Natural killer cell (primary cell): Measurements from ENCODE around the gene ARMH4. TPM values are rescaled to one million over a fixed set of nuclear protein-coding genes. Genes with fewer than 3 reads are reported as not detected.

Experiments
- ATAC-seq, 3 donors: fragments of 150-1000 bp in 2 of 3; fragments of 200-7000 bp in 1 of 3; cut with Tn5 transposase; 1 replicate in 1 of 3; 2 replicates in 2 of 3; pipeline ENCODE4 v1.10.0; 2021; ENCODE audit warnings: mild to moderate bottlenecking in 2 of 3, moderate library complexity in 2 of 3
- DNase-seq, 2 donors: peaks; one replicate each; pipeline versions ENCODE4 v3.0.0 to v3.0.0-alpha.2; 2013 to 2021; ENCODE audit warnings: mixed read lengths in 1 of 2
- H3K27ac ChIP-seq: one replicate; pipeline ENCODE4 v1.5.1; 2013; ENCODE audit warnings: mild to moderate bottlenecking, low read length
- H3K27me3 ChIP-seq: one replicate; pipeline ENCODE4 v1.6.1; 2013; ENCODE audit warnings: low read length; ENCODE audit not compliant: control insufficient read depth, insufficient read depth
- H3K36me3 ChIP-seq: one replicate; pipeline ENCODE4 v1.6.1; 2013; ENCODE audit warnings: low read length; ENCODE audit not compliant: control insufficient read depth, insufficient read depth
- H3K4me1 ChIP-seq: one replicate; pipeline ENCODE4 v1.6.1; 2013; ENCODE audit warnings: low read length; ENCODE audit not compliant: control insufficient read depth, insufficient read depth
- H3K4me3 ChIP-seq: one replicate; pipeline ENCODE4 v1.5.1; 2013; ENCODE audit warnings: low read length
- H3K9me3 ChIP-seq: one replicate; pipeline ENCODE4 v1.6.1; 2013; ENCODE audit warnings: low read length; ENCODE audit not compliant: control insufficient read depth, insufficient read depth
- H3K27ac Mint-ChIP-seq, 2 donors: one replicate each; pipeline ENCODE4 v1.8.0; 2022; ENCODE audit warnings: mild to moderate bottlenecking in 2 of 2, mixed read lengths in 2 of 2, moderate library complexity in 1 of 2
- H3K27me3 Mint-ChIP-seq, 2 donors: one replicate each; pipeline ENCODE4 v1.8.0; 2022; ENCODE audit warnings: low read depth in 2 of 2, mixed read lengths in 2 of 2
- H3K36me3 Mint-ChIP-seq: one replicate; pipeline ENCODE4 v1.8.0; 2022; ENCODE audit warnings: mixed read lengths
- H3K4me1 Mint-ChIP-seq, 2 donors: one replicate each; pipeline ENCODE4 v1.8.0; 2022; ENCODE audit warnings: mixed read lengths in 2 of 2
- H3K4me3 Mint-ChIP-seq: one replicate; pipeline ENCODE4 v1.8.0; 2022; ENCODE audit warnings: mild to moderate bottlenecking, moderate library complexity, mixed read lengths
- H3K9me3 Mint-ChIP-seq, 2 donors: one replicate each; pipeline ENCODE4 v1.8.0; 2022; ENCODE audit warnings: mixed read lengths in 2 of 2
- CTCF ChIP-seq: fragments of 200-600 bp; IDR thresholded peaks from one replicate; pipeline ENCODE4 v1.8.0; 2022; ENCODE audit warnings: antibody characterized with exemption
- WGBS: methylation state at CpG from one replicate; pipeline ENCODE4 v1.1.7; 2013; ENCODE audit warnings: missing lambda C conversion rate; ENCODE audit not compliant: insufficient coverage; 5-methylcytosine and 5-hydroxymethylcytosine counted together
- intact Hi-C: fragments of 100-400 bp; cut with micrococcal nuclease; formaldehyde crosslinking; loops from one replicate; pipeline ENCODE4 v1.14.2; 2022
- total RNA-seq, 4 donors: library from RNA; stranded (reverse); fragments of 120-200 nt in 1 of 4; gene quantifications; one replicate each; pipeline versions ENCODE4 v1.2.3 to v1.2.4, GENCODE V29; 2013 to 2022

Gene ARMH4
- total RNA-seq, 3 donors from 2014 or later (not counting 1 experiment from before 2014, with no cell fraction given) = 0.32 TPM; not detected in 2

- Histone ChIP-seq H3K36me3 (no peaks in the 10 kb centered on the region), H3K27ac (no peak overlapping the region), H3K4me3 (no peak overlapping the region), H3K9me3 (no peaks in the 10 kb centered on the region), H3K4me1 (peaks cover 15% of the 10 kb centered on the region), H3K27me3 (peaks cover 10% of the 10 kb centered on the region)
- DNase-seq (no peak), ATAC-seq (no peak)
- peak overlapping the region; percentile 82 for H3K4me3 Mint-ChIP-seq
- intact Hi-C loops = no loop called here
- H3K4me1 Mint-ChIP-seq = peaks cover 14 to 17% of the 10 kb centered on the region in 2 donors
- H3K9me3 Mint-ChIP-seq = no peaks in the 10 kb centered on the region
- WGBS = 95% methylated on average over 2 of the region's 6 CpGs
- H3K27ac Mint-ChIP-seq = no peak overlapping the region
- no peak for TF ChIP-seq CTCF
- H3K36me3 Mint-ChIP-seq = no peaks in the 10 kb centered on the region
- peaks cover 29 to 45% of the 10 kb centered on the region in 2 donors for H3K27me3 Mint-ChIP-seq
These were observed 1.7 kb downstream of the ARMH4 start for GRCh38 chr14:58150243-58150805.

DNA sequence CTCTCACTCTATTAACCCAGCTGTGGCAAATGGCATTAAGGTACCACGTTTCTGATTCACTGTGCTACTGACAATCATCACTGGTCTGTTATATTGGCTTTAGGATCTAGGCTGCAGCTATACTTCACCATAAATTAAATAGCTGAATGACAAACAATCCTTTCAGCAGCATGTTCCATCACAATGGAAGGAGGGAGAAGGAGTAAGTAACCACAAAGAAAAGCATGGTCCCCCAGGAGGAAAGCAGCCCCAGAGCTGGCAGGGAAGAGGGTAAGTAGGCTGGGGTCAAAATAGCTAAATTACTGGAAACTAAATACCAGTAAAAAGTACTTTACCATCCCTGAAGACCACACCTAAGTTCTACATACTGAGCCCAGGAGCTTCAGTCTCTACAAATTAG is 2.8 kb downstream of the ARMH4 start:
- intact Hi-C loops = no loop called here
- WGBS = 38% methylated on average over 1 of the region's 1 CpG

GRCh38 chr14:58146399-58146798 is 5.6 kb downstream of the ARMH4 start:
- peaks cover 19 to 34% of the 10 kb centered on the region in 2 donors for H3K27me3 Mint-ChIP-seq

More for the DNA sequence above, 2.8 kb downstream of the ARMH4 start:
- Histone ChIP-seq H3K4me3 (no peak overlapping the region), H3K4me1 (peaks cover 15% of the 10 kb centered on the region), H3K36me3 (no peaks in the 10 kb centered on the region), H3K27ac (no peak overlapping the region), H3K27me3 (peaks cover 10% of the 10 kb centered on the region), H3K9me3 (no peaks in the 10 kb centered on the region)
- TF ChIP-seq CTCF = no peak
- Mint-ChIP-seq H3K36me3 (no peaks in the 10 kb centered on the region), H3K4me3 (no peak overlapping the region), H3K27me3 (peaks cover 28 to 45% of the 10 kb centered on the region in 2 donors), H3K27ac (no peak overlapping the region), H3K4me1 (peaks cover 14 to 17% of the 10 kb centered on the region in 2 donors), H3K9me3 (no peaks in the 10 kb centered on the region)
- ATAC-seq (no peak), DNase-seq (no peak)

More at GRCh38 chr14:58146399-58146798, 5.6 kb downstream of the ARMH4 start:
- no peaks in the 10 kb centered on the region for H3K36me3 Mint-ChIP-seq
- H3K9me3 Mint-ChIP-seq = no peaks in the 10 kb centered on the region
- no peak overlapping the region for H3K4me3 Mint-ChIP-seq
- H3K9me3 ChIP-seq = no peaks in the 10 kb centered on the region
- no peaks in the 10 kb centered on the region for H3K36me3 ChIP-seq
- DNase-seq = no peak
- ATAC-seq = no peak
- TF ChIP-seq CTCF = no peak
- H3K4me1 ChIP-seq = peaks cover 4% of the 10 kb centered on the region
- no peak overlapping the region for H3K27ac Mint-ChIP-seq
- WGBS = 38% methylated on average over 1 of the region's 1 CpG
- H3K4me3 ChIP-seq = no peak overlapping the region
- intact Hi-C loops = no loop called here
- H3K27me3 ChIP-seq = peaks cover 9% of the 10 kb centered on the region
- no peak overlapping the region for H3K27ac ChIP-seq
- peaks cover 4% of the 10 kb centered on the region in 2 donors for H3K4me1 Mint-ChIP-seq
